ENCODE measurements around the gene DNTT.
"Not testable (repeated sequence)": the region's sequence is repeated elsewhere in the genome, so short reads cannot be mapped to it uniquely, and the experiment has no call there.

DNTT gene

DNA sequence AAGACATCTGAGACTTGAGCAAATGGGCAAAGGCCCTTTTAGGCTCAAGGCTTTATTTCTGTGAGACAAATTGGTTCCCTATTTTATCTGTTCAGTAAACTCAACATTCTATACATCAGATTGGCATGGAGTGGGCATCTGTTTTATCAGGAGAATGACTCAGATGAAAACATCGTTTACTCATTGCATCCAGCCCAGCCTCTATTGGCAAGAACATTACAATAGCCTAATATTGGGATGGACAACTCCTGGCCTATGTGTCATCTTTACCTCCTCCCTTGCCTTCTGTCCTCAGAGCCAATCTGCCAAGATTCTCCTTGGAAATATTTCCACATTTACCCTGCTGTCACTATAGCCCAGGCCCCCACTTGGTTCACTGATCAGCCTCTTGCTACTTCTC is 27.4 kb upstream of the DNTT start:
- DNase-seq, result no peak

DNA sequence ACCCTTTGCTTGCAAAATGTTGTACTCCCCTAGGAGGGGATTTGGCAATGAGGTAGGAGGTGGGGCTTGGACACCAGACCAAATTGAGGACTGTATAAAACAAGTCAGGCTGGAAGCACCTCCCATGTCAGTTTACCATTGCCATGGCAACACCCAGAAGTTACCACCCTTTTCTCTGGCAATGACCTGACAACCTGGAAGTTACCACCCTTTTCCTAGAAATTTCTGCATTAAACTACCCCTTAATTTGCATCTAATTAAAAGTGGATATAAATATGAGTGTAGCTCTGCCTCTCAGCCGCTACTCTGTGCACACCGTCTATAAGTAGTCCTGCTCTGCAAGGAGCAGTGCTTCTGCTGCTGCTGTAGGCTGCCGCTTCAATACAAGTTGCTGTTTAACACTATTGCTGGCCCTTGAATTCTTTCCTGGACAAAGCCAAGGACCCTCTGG is 25.0 kb upstream of the DNTT start:
- DNase-seq, result no peak

- DNase-seq, result no peak
Measured at GRCh38 chr10:96280859-96281258, 23.4 kb upstream of the DNTT start.

- DNase-seq, result no peak
Measured at GRCh38 chr10:96281444-96282029, 22.7 kb upstream of the DNTT start.

DNA sequence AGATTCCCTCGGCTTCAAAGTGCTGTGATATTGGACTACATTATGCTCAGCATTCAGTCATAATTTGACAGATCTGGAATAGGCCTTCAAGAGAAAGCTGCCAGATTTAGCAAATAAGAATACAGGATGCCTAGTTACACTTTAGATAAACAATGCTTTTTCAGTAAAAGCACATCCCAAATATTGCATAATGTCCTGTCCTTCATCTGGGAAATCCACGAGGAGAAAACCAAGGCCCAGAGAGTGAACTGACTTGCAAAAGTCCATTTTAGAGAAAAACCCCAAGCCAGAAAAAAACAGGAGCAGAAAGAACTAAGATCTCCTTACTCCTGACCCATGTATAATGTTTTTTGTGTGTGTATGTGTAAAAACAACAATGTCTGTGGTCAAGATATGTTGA is 20.9 kb upstream of the DNTT start:
- DNase-seq, result no peak

GRCh38 chr10:96283756-96284155 is 20.5 kb upstream of the DNTT start:
- no peak for DNase-seq

- DNase-seq, result no peak
Measured at GRCh38 chr10:96285331-96285752, 18.9 kb upstream of the DNTT start.

GRCh38 chr10:96287392-96288105 is 16.7 kb upstream of the DNTT start:
- DNase-seq, result no peak

- DNase-seq, result no peak
Measured at GRCh38 chr10:96288151-96288621, 16.0 kb upstream of the DNTT start.

GRCh38 chr10:96289218-96289910 is 14.9 kb upstream of the DNTT start:
- DNase-seq, result no peak

DNA sequence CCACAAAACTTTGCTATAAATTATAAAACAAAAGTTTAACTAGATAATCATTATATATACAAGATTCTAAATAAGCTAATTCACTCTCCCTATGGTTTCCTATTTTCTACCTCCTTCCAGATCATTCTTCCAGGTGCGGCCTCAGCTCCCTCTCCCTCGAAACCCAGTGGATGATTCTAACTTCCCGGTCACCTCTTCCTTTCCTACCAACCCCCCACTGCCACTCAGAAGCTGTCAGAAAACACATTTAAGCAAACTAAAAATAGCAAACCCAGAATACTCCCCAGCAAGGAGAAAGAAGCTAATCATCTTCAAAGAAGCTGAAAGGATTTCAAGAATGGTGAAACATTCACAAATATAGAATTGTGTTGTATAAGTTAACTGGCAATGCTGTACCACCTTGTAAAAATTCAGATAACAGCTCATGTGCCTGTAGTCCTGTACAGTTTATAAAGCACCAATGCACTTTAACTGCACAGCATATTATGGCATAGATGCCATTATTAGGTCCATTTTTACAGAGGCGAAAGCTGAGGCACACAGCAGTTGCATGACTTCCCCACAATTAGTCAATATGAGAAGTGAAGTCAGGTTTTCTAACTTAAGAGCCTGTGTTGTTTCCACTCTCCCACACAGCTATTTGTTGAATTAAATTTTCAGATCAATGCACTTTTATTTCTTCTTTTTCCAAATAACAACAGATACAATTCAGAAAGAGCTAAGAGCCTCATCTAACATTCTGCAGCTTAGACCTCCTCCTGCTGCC is 13.7 kb upstream of the DNTT start:
- no peak for DNase-seq

DNA sequence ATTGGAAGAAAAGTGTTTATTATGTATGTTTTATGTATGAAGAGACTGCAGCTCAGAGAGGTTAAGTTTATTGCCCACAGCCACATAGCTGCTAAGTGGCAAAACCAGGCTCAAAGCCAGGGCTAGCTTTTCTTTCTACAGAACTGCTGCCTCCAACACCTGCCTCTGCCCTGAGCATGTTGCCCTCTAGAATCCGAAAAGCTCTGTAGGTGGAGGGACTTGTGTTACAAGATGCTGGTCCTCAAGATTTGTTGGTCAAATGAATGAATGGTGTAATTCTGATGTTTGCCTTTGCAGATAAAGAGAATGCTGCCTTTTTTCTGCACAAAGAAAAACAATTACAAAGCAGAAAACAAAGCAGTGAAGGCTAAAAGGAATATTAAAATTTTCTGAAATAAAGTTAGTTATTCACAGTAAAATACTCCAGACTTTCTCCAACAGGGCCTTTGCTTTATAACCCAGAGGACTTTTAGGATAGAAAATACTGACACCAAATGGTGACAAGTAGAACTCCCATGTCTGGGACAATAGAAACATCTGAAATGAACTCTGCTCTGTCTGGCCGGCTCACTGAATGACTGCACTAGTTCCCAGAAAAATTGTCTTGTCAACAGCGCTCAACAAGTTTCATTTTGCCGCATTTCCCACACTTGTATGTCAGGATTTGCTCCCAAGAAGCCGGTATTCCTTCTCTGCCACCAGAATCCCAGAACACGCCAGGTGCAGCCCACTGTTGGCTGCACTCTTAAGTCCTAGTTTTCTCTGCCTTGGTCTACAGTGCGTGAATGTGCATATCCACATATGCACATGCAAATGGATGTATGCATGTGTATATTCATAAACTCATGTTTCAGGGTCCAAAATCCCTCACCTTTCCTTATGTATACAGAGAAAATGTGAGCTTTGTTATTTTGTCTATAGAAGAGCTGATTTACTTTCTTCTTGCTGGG is 11.0 kb upstream of the DNTT start:
- DNase-seq, result no peak

- no peak for DNase-seq
Measured at GRCh38 chr10:96295475-96295874, 8.8 kb upstream of the DNTT start.

GRCh38 chr10:96297486-96297885 is 6.7 kb upstream of the DNTT start:
- no peak for DNase-seq

- no peak for DNase-seq
Measured at GRCh38 chr10:96298362-96298761, 5.9 kb upstream of the DNTT start.

GRCh38 chr10:96299383-96299782 is 4.9 kb upstream of the DNTT start:
- no peak for DNase-seq

DNA sequence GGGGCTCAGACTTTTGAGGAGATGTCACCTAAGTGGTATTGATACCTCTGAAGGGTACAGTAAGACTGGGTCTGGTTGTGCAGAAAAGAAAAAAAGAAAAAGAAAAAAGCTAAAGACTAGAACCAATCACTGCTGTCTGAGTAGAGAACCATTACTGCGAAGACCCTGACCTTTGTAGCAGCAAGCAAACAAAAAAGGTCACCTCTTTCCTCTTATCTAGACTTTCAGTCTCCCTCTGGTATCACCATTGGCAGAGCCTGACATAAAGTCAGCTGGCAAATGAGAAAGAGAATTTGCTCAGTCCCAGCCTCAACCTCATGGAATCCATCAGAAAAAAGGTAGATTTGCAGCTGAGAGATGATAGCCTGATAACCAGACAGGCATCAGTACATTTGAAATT is 2.6 kb upstream of the DNTT start:
- DNase-seq, result no peak

GRCh38 chr10:96305019-96305418 is 785 bp downstream of the DNTT start:
- no peak for DNase-seq

DNA sequence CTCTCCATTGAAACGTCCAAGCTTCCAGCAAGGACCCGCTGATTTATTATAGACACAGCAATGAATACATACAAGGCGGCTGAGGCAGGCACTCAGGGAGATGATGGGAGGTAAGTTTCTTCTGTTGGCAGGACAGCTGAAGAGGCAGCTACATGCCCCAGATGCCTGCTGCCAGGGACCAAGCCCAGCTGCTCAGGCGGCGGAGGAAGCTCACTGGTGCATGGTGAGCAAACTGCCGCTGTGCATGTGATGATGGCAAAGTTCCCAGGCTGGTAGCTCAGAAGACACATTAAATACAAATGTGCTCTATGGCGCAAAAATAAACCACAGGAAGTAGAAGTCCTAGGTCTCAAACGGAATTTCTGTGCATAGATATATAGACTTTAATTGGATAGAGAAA is 2.3 kb downstream of the DNTT start:
- DNase-seq, result no peak

- DNase-seq, result not testable (repeated sequence)
Measured at GRCh38 chr10:96308854-96309253, 4.6 kb downstream of the DNTT start.

DNA sequence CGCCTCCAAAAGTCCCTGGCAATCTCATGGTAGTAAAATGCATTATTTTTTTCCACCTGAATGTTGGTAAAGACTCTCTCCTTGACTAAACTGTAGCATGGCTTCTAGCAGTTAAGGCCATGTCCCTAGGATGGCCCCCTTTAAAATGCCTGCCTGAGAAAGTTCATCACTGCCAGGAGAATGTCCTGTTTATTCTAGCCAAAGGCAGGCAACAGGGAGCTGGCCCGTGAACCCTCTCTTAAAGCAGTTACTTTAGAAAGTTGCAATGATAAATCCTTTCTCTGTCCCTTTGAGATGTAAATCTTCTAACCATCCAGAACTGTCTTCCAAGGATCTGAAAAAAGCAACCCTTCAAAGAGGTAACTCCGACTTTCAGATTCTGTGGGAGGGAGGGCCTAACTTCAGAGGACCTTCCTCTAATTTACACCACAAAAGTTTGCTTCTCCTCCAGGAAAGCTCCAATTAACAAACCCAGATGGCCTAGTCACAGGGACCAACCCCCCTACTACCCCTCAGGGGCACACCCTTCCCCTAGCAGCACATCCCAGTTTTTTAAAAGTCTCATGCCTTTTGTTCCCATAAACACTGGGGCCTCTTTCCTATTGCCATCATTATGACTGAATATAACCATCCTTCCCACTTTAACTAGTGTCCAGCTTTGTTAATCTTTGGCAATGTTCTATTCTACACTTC is 5.5 kb downstream of the DNTT start:
- DNase-seq, result no peak

GRCh38 chr10:96310321-96310669 is 6.1 kb downstream of the DNTT start:
- no peak for DNase-seq
